Keratinocyte (primary cell): ENCODE measurements around the gene LIMS4. TPM values are rescaled to one million over a fixed set of nuclear protein-coding genes. Genes with fewer than 3 reads are reported as not detected.
A peak's percentile ranks its signal among the peaks of the same experiment; 100 is the strongest.
"Not testable (repeated sequence)": the region's sequence is repeated elsewhere in the genome, so short reads cannot be mapped to it uniquely, and the experiment has no call there.

ENCODE experiments used
- DNase-seq: peaks from one replicate; pipeline ENCODE4 v3.0.0-alpha.2; 2011; ENCODE audit warnings: low read depth, missing footprints, low spot score
- FAIRE-seq: peaks from 2 replicates; lab custom pipeline; 2011; peaks lifted over from hg19 to GRCh38; lab: Jason Lieb, UNC
- H2AFZ ChIP-seq: 2 replicates; pipeline ENCODE4 v1.6.0; 2012; ENCODE audit warnings: low read length, control low read depth, inconsistent platforms; ENCODE audit not compliant: control insufficient read depth
- H3K27ac ChIP-seq: 2 replicates; pipeline ENCODE4 v1.5.1; 2011; ENCODE audit warnings: low read length; ENCODE audit not compliant: control insufficient read depth, insufficient read depth
- H3K27me3 ChIP-seq: 3 replicates; pipeline ENCODE4 v1.6.0; 2011; ENCODE audit warnings: low read length; ENCODE audit not compliant: control insufficient read depth, insufficient read depth; ENCODE audit errors: extremely low read depth
- H3K36me3 ChIP-seq, 2 experiments: 2 replicates in 1 of 2; 3 replicates in 1 of 2; pipeline ENCODE4 v1.5.1; 2011; ENCODE audit warnings: low read length in 2 of 2, mild to moderate bottlenecking in 1 of 2; ENCODE audit not compliant: control insufficient read depth in 2 of 2, insufficient read depth in 2 of 2; ENCODE audit errors: extremely low read depth in 1 of 2
- H3K4me1 ChIP-seq: 3 replicates; pipeline ENCODE4 v1.5.1; 2011; ENCODE audit warnings: low read length; ENCODE audit not compliant: control insufficient read depth, insufficient read depth; ENCODE audit errors: extremely low read depth
- H3K4me2 ChIP-seq: 3 replicates; pipeline ENCODE4 v1.6.0; 2011; ENCODE audit warnings: low read depth, low read length; ENCODE audit not compliant: control insufficient read depth, insufficient read depth; ENCODE audit errors: extremely low read depth
- H3K4me3 ChIP-seq, 3 experiments: fragments of 200-600 bp in 1 of 3; sonication (generic) in 1 of 3; 2 replicates in 2 of 3; 3 replicates in 1 of 3; pipeline ENCODE4 v1.5.1; 2011 to 2016; ENCODE audit warnings: low read length in 3 of 3, mild to moderate bottlenecking in 3 of 3, control low read depth in 2 of 3, inconsistent platforms in 1 of 3, low read depth in 1 of 3, mixed read lengths in 1 of 3, mixed run types in 1 of 3, moderate library complexity in 1 of 3; ENCODE audit not compliant: control insufficient read depth in 2 of 3, insufficient read depth in 2 of 3; ENCODE audit errors: extremely low read depth in 1 of 3
- H3K79me2 ChIP-seq: 2 replicates; pipeline ENCODE4 v1.6.0; 2012; ENCODE audit warnings: low read length; ENCODE audit not compliant: control insufficient read depth, insufficient read depth
- H3K9ac ChIP-seq: 3 replicates; pipeline ENCODE4 v1.6.0; 2011; ENCODE audit warnings: low read length; ENCODE audit not compliant: control insufficient read depth, insufficient read depth; ENCODE audit errors: extremely low read depth
- H3K9me1 ChIP-seq: 3 replicates; pipeline ENCODE4 v1.6.0; 2011; ENCODE audit warnings: low read length; ENCODE audit not compliant: control insufficient read depth, insufficient read depth; ENCODE audit errors: extremely low read depth
- H3K9me3 ChIP-seq: 2 replicates; pipeline ENCODE4 v1.5.1; 2012; ENCODE audit warnings: low read depth, low read length; ENCODE audit not compliant: control insufficient read depth
- H4K20me1 ChIP-seq: 3 replicates; pipeline ENCODE4 v1.6.0; 2011; ENCODE audit warnings: low read length; ENCODE audit not compliant: control insufficient read depth, insufficient read depth; ENCODE audit errors: extremely low read depth
- dilution Hi-C: fragments of 300-500 bp; cut with MboI; formaldehyde crosslinking; loops from one replicate; pipeline ENCODE4 v1.7.0; 2020; ENCODE audit warnings: low sequenced_read_pairs; ENCODE audit not compliant: extremely low pct_ligation_motif_present
- polyA plus RNA-seq, 5 experiments: library from polyadenylated mRNA; depleted of rRNA in 3 of 5; stranded (reverse) in 3 of 5; stranded (forward) in 1 of 5; unstranded in 1 of 5; fragments of >200 nt; gene quantifications; 1 replicate in 1 of 5; 2 replicates in 3 of 5; 3 replicates in 1 of 5; pipeline versions ENCODE4 v1.2.1 to v1.2.3, GENCODE V29; 2011 to 2012; ENCODE audit warnings: missing spikeins in 2 of 5, low read depth in 1 of 5, low replicate concordance in 1 of 5

The LIMS4 gene
- polyA plus RNA-seq, 1 donor (not counting 4 experiments of a cell fraction or from before 2014, with no cell fraction given), result 0.58 TPM

DNA sequence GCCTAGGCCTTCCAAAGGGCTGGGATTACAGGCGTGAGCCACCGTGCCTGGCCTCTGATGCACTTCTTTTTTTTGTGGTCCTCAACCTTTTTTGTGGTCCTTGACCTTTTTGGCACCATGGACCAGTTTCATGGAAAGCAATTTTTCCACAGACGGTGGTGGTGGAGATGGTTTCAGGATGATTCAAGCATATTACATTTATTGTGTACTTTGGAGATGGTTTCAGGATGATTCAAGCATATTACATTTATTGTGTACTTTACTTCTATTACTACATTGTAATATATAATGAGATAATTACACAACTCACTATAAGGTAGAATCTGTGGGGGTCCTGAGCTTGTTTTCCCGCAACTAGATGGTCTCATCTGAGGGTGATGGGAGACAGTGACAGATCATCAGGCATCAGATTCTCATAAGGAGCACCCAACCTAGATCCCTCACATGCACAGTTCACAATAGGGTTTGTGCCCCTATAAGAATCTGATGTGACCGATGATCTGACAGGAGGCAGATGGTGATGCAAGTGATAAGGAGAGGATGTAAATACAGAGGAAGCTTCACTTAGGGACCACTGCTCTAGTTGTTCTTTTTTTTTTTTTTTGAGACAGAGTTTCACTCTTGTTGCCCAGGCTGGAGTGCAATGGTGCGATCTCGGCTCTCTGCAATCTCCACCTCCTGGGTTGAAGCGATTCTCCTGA is 29.2 kb downstream of the LIMS4 start:
- H3K27ac ChIP-seq, H3K36me3 ChIP-seq, dilution Hi-C loops, H3K9me3 ChIP-seq, DNase-seq, H3K79me2 ChIP-seq, H4K20me1 ChIP-seq, H3K4me3 ChIP-seq, H3K4me2 ChIP-seq, H3K9ac ChIP-seq, H2AFZ ChIP-seq, H3K4me1 ChIP-seq, H3K27me3 ChIP-seq, H3K9me1 ChIP-seq, FAIRE-seq: not testable (repeated sequence)

GRCh38 chr2:110441905-110442304 is 30.7 kb downstream of the LIMS4 start:
- dilution Hi-C loops, H3K4me2 ChIP-seq, H3K79me2 ChIP-seq, H3K9me3 ChIP-seq, H4K20me1 ChIP-seq, H3K27ac ChIP-seq, H3K27me3 ChIP-seq, H3K9ac ChIP-seq, DNase-seq, H3K4me3 ChIP-seq, H2AFZ ChIP-seq, H3K4me1 ChIP-seq, H3K36me3 ChIP-seq, H3K9me1 ChIP-seq: not testable (repeated sequence)
- FAIRE-seq, result peak; percentile 99

- H3K27ac ChIP-seq, H3K9ac ChIP-seq, dilution Hi-C loops, H3K4me1 ChIP-seq, H2AFZ ChIP-seq, H3K9me1 ChIP-seq, H3K4me3 ChIP-seq, FAIRE-seq, H3K9me3 ChIP-seq, DNase-seq, H3K36me3 ChIP-seq, H4K20me1 ChIP-seq, H3K4me2 ChIP-seq, H3K79me2 ChIP-seq, H3K27me3 ChIP-seq: not testable (repeated sequence)
These were observed 38.1 kb downstream of the LIMS4 start for GRCh38 chr2:110434565-110434964.

- H3K9ac ChIP-seq, H4K20me1 ChIP-seq, H3K27me3 ChIP-seq, FAIRE-seq, H3K27ac ChIP-seq, H3K9me1 ChIP-seq, H3K4me2 ChIP-seq, dilution Hi-C loops, H3K4me1 ChIP-seq, H3K36me3 ChIP-seq, H2AFZ ChIP-seq, H3K79me2 ChIP-seq, DNase-seq, H3K4me3 ChIP-seq, H3K9me3 ChIP-seq: not testable (repeated sequence)
These were observed 46.9 kb downstream of the LIMS4 start for GRCh38 chr2:110425725-110426124.

- H3K4me1 ChIP-seq, H4K20me1 ChIP-seq, H3K4me3 ChIP-seq, H3K79me2 ChIP-seq, DNase-seq, dilution Hi-C loops, H3K27me3 ChIP-seq, FAIRE-seq, H2AFZ ChIP-seq, H3K4me2 ChIP-seq, H3K27ac ChIP-seq, H3K9ac ChIP-seq, H3K9me1 ChIP-seq, H3K36me3 ChIP-seq, H3K9me3 ChIP-seq: not testable (repeated sequence)
These were observed 48.2 kb downstream of the LIMS4 start for GRCh38 chr2:110424421-110424820.
